ENCODE measurements around the gene ERMN. TPM values are rescaled to one million over a fixed set of nuclear protein-coding genes. Genes with fewer than 3 reads are reported as not detected.

ERMN gene
- total RNA-seq, 3 donors from 2014 or later, result 1.4 to 2.2 (median 1.6) TPM

DNA sequence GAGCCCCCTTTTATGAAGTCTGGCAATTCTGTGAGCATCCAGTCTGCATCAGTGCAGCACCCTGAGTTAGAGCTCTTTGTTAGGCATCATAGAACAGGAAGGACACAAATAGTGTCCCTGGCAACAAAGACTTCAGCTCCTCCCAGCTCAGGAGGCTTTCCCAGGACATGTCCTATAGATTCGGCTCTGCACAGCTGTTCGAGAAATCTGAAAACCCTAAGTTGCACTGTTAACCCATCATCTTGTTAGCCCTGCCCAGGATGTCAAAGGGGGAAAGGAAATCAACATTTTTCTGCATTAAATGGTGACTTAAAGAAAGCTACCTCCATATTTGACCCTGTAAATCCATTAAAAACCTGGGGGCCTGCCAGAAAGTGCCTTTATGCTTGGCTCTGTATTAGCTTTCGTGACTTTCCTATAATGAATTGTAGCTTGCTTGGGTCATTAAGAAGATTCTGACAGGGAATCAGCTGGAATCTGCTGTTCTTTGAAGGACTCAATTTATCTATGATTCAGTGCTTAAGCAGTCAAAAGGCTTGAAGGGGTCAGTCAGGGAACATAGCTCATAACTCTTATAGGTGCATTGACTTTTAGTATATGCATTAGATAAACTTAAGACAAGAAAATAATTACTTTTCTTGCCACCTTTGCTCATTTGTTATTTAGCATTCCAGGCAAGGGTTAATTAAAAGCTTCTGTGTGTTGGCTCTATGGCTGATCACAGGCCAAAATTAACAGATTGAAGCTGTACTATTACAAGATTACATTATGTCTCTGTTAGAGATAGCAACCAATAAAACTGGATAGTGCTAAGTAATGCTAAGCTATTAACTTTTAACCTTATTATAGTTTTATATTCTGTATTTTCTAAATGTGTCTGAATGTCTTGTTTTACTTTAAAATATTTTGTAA is 20.6 kb downstream of the ERMN start:
- Histone ChIP-seq H3K4me3 (no peak overlapping the region), H3K36me3 (no peaks in the 10 kb centered on the region), H3K27ac (no peak overlapping the region), H3K27me3 (no peaks in the 10 kb centered on the region), H3K9me3 (no peaks in the 10 kb centered on the region), H3K4me1 (no peaks in the 10 kb centered on the region)
- no peak for DNase-seq (ENCODE audit: low spot score in 2 of 2)
- intact Hi-C loops (cut with DNase I; ENCODE audit: low total_unique reads), result no loop called here
- TF ChIP-seq POLR2AphosphoS5 (IDR thresholded peaks at IDR 0.05) (no peak), POLR2A (IDR thresholded peaks at IDR 0.05) (no peak)
- TF ChIP-seq, protein P1, sequence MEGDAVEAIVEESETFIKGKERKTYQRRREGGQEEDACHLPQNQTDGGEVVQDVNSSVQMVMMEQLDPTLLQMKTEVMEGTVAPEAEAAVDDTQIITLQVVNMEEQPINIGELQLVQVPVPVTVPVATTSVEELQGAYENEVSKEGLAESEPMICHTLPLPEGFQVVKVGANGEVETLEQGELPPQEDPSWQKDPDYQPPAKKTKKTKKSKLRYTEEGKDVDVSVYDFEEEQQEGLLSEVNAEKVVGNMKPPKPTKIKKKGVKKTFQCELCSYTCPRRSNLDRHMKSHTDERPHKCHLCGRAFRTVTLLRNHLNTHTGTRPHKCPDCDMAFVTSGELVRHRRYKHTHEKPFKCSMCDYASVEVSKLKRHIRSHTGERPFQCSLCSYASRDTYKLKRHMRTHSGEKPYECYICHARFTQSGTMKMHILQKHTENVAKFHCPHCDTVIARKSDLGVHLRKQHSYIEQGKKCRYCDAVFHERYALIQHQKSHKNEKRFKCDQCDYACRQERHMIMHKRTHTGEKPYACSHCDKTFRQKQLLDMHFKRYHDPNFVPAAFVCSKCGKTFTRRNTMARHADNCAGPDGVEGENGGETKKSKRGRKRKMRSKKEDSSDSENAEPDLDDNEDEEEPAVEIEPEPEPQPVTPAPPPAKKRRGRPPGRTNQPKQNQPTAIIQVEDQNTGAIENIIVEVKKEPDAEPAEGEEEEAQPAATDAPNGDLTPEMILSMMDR (IDR thresholded peaks at IDR 0.05), result no peak

DNA sequence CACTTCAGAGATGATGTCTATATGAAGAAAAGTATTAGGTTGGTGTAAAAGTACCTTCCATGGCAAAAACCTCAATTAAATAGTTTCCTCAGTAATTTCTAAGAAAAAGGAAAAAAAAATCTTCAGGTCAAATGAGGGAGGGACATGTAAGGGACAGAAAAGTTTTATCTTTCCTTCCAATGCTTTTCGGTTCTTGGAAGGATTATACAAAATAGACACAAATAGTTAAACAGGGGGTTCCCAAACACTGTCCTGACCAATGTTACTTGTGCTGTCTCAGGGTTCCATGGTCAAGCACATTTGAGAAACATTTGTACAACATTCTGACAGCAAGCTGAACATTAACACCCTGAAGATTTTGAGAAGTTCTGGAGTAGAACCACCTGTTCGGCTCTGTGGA is 22.0 kb downstream of the ERMN start:
- no peaks in the 10 kb centered on the region for H3K9me3 ChIP-seq
- H3K4me1 ChIP-seq, result no peaks in the 10 kb centered on the region
- intact Hi-C loops (cut with DNase I; ENCODE audit: low total_unique reads), result no loop called here
- no peak overlapping the region for H3K27ac ChIP-seq
- no peak for DNase-seq (ENCODE audit: low spot score in 2 of 2)
- no peak for TF ChIP-seq POLR2AphosphoS5 (IDR thresholded peaks at IDR 0.05)
- TF ChIP-seq, protein P1 (IDR thresholded peaks at IDR 0.05), result no peak
- TF ChIP-seq POLR2A (IDR thresholded peaks at IDR 0.05), result no peak
- H3K27me3 ChIP-seq, result no peaks in the 10 kb centered on the region
- no peak overlapping the region for H3K4me3 ChIP-seq
- no peaks in the 10 kb centered on the region for H3K36me3 ChIP-seq

DNA sequence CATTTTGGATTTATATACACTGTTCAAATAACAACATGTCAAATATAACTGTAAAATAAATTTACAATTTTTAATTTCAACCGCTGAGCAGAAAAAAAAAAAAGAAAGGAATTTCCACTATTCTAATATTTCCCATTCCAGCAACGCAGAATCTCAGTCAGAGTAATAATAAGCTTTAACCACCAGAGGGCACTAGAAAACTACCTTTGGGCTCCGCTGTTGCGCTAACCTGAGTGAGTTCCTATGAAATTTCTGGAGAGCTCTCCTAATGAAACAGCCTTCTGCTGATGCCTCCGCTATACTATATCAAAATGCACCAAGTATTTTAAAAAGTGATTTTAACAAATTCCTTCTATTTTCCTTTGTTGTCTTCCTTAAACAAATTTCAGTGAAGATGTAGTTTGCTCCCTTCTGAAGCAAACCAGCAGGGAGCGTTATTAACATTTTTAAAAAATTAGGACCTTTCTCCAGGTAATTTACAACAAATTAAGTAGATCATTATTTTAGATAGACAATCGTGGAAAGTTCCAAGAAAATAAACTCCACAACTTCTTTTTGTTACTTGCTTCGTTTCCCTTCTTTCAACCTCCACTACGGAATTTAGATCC is 23.0 kb downstream of the ERMN start:
- Histone ChIP-seq H3K27me3 (no peaks in the 10 kb centered on the region), H3K36me3 (no peaks in the 10 kb centered on the region), H3K27ac (no peak overlapping the region), H3K4me3 (no peak overlapping the region), H3K4me1 (no peaks in the 10 kb centered on the region), H3K9me3 (no peaks in the 10 kb centered on the region)
- intact Hi-C loops (cut with DNase I; ENCODE audit: low total_unique reads), result no loop called here
- no peak for TF ChIP-seq POLR2A (IDR thresholded peaks at IDR 0.05)
- no peak for TF ChIP-seq POLR2AphosphoS5 (IDR thresholded peaks at IDR 0.05)
- TF ChIP-seq, protein P1 (IDR thresholded peaks at IDR 0.05), result peak; percentile 8 to 59 (median 50)
- DNase-seq (ENCODE audit: low spot score in 2 of 2), result no peak

DNA sequence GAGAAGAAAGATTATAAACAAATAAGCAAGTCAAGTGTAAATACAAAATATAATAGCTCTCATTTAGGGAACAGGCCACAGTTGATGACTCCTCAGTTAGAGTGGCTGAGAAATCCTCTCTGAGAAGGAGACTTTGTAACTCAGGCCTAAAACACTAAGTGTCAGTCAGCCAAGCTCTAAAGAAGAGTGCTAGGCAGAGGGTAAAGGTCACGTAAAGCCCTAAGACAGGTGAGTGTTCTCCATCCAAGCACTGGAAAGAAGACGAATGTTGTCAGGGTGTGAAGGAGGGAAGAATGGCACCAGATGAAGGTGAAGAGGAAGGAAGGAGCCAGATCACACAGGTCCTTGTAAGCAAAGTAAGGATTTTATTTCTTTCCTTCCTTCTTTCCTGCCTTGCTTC is 24.3 kb downstream of the ERMN start:
- Histone ChIP-seq H3K27me3 (no peaks in the 10 kb centered on the region), H3K4me1 (no peaks in the 10 kb centered on the region), H3K4me3 (no peak overlapping the region), H3K9me3 (no peaks in the 10 kb centered on the region), H3K36me3 (no peaks in the 10 kb centered on the region), H3K27ac (no peak overlapping the region)
- no peak for DNase-seq (ENCODE audit: low spot score in 2 of 2)
- TF ChIP-seq POLR2AphosphoS5 (IDR thresholded peaks at IDR 0.05) (no peak), POLR2A (IDR thresholded peaks at IDR 0.05) (no peak)
- TF ChIP-seq, protein P1 (IDR thresholded peaks at IDR 0.05), result no peak
- intact Hi-C loops (cut with DNase I; ENCODE audit: low total_unique reads), result no loop called here

DNA sequence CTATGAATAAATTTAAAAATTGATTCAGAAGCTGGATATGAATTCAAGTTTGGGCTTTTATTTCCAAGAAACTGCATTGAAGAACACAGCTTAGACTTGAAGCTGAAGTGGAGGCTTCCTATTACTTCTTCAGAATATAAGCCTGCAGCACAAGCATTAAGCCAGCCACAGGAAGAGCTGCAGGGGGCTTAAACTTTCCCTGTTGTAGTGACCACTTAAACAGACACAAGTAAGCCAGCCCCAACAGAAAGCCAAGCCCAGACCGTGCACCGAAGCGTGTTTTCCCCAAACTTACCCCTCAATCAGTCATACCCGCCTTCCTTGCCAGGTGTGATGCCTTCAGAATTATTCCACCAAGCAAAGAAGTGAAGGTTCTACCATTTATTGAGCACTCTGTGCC is 28.7 kb downstream of the ERMN start:
- intact Hi-C loops (cut with DNase I; ENCODE audit: low total_unique reads), result no loop called here
- DNase-seq (ENCODE audit: low spot score in 2 of 2), result no peak
- no peaks in the 10 kb centered on the region for H3K9me3 ChIP-seq
- H3K36me3 ChIP-seq, result no peaks in the 10 kb centered on the region
- no peaks in the 10 kb centered on the region for H3K27me3 ChIP-seq
- H3K4me1 ChIP-seq, result no peaks in the 10 kb centered on the region
- TF ChIP-seq, protein P1 (IDR thresholded peaks at IDR 0.05), result no peak
- TF ChIP-seq POLR2AphosphoS5 (IDR thresholded peaks at IDR 0.05) (no peak), POLR2A (IDR thresholded peaks at IDR 0.05) (no peak)
- H3K4me3 ChIP-seq, result no peak overlapping the region
- no peak overlapping the region for H3K27ac ChIP-seq

All from breast epithelium (tissue), 4 donors.